GM19438 (cell line): ENCODE results near the gene KRT27.
A peak's percentile ranks its signal among the peaks of the same experiment; 100 is the strongest.
"Not testable (repeated sequence)": the region's sequence is repeated elsewhere in the genome, so short reads cannot be mapped to it uniquely, and the experiment has no call there.

Experiments
- ATAC-seq: cut with Tn5 transposase; IDR thresholded peaks from one replicate; pipeline ENCODE4 v1.9.1; 2021; ENCODE audit warnings: low read depth; ENCODE audit not compliant: unreplicated experiment

KRT27 gene

GRCh38 chr17:40782450-40782849 is at the start of gene KRT27:
KRT27 (minus strand) TSS chr17:40782550; CDS start chr17:40782493, 57 bp downstream.
- ATAC-seq, result no peak

GRCh38 chr17:40830085-40830776 is 47.9 kb upstream of the KRT27 start:
- no peak for ATAC-seq

- ATAC-seq, result no peak
Measured at GRCh38 chr17:40828454-40829044, 46.2 kb upstream of the KRT27 start.

- no peak for ATAC-seq
Measured at GRCh38 chr17:40827746-40828453, 45.5 kb upstream of the KRT27 start.

GRCh38 chr17:40825599-40825998 is 43.2 kb upstream of the KRT27 start:
- no peak for ATAC-seq

- no peak for ATAC-seq
Measured at GRCh38 chr17:40824015-40824832, 41.9 kb upstream of the KRT27 start.

- no peak for ATAC-seq
Measured at GRCh38 chr17:40822132-40822812, 39.9 kb upstream of the KRT27 start, which contains the start of gene KRT10. KRT10 (minus strand) TSS chr17:40822614; CDS start chr17:40822585, 29 bp downstream.

- no peak for ATAC-seq
Measured at GRCh38 chr17:40821536-40821935, 39.2 kb upstream of the KRT27 start.

- ATAC-seq, result no peak
Measured at GRCh38 chr17:40820228-40820838, 38.0 kb upstream of the KRT27 start.

GRCh38 chr17:40819528-40820125 is 37.3 kb upstream of the KRT27 start:
- ATAC-seq, result no peak

GRCh38 chr17:40818733-40819527 is 36.6 kb upstream of the KRT27 start:
- ATAC-seq, result peak; percentile 76

GRCh38 chr17:40818343-40818732 is 36.0 kb upstream of the KRT27 start:
- ATAC-seq, result no peak

- no peak for ATAC-seq
Measured at GRCh38 chr17:40817103-40817682, 34.8 kb upstream of the KRT27 start.

- ATAC-seq, result no peak
Measured at GRCh38 chr17:40816569-40816968, 34.2 kb upstream of the KRT27 start.

- no peak for ATAC-seq
Measured at GRCh38 chr17:40815381-40815780, 33.0 kb upstream of the KRT27 start.

- not testable (repeated sequence) for ATAC-seq
Measured at GRCh38 chr17:40814657-40815056, 32.3 kb upstream of the KRT27 start.

GRCh38 chr17:40813804-40814203 is 31.5 kb upstream of the KRT27 start:
- ATAC-seq, result no peak

- no peak for ATAC-seq
Measured at GRCh38 chr17:40812639-40813038, 30.3 kb upstream of the KRT27 start.
